ENCODE data around the gene CFAP46.

DNA sequence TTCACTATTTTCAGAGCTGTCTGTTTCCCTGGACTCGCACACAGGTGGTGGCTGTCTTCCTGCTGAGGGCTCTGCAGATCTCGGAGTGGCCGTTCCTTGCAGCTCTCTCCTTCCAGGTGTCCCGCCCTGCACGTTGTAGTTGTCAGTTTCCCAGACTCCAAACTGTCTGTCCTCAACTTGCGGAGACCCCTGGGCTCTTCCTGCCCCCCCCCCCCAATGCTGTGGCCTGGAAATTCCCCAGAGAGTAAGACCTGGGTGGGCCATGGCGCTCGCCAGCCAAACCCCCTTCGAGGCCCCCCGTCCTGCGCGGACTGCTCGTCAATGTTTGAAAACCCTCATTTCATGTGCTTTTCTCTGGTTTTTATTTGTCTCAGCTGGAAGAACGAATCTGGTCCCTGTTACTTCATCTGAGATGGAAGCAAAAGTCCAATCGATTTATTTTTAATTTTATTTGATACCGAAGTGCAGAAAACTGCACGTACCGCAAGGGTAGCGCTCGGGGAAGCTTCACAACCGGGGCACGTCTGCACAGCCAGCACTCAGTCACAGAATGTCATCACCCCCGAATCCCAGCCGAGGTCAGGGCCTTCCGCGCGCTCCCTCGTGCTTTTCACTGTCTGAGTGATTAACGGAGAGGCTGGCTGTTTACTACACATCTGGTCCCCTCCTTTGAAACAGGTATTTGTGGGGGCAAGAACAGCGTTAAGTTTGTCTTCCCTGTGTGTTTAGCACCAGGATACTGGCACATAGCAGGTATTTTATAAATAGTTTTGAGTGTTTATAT, 110.0 kb downstream of the CFAP46 start:
- TF ChIP-seq EZH2phosphoT487 (conservative IDR thresholded peaks at IDR 0.05; ENCODE audit: low read length) = no peak
- TF ChIP-seq, protein P1, sequence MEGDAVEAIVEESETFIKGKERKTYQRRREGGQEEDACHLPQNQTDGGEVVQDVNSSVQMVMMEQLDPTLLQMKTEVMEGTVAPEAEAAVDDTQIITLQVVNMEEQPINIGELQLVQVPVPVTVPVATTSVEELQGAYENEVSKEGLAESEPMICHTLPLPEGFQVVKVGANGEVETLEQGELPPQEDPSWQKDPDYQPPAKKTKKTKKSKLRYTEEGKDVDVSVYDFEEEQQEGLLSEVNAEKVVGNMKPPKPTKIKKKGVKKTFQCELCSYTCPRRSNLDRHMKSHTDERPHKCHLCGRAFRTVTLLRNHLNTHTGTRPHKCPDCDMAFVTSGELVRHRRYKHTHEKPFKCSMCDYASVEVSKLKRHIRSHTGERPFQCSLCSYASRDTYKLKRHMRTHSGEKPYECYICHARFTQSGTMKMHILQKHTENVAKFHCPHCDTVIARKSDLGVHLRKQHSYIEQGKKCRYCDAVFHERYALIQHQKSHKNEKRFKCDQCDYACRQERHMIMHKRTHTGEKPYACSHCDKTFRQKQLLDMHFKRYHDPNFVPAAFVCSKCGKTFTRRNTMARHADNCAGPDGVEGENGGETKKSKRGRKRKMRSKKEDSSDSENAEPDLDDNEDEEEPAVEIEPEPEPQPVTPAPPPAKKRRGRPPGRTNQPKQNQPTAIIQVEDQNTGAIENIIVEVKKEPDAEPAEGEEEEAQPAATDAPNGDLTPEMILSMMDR (IDR thresholded peaks at IDR 0.05; ENCODE audit: insufficient read depth, low read length, poor library complexity, severe bottlenecking) = no peak

Measured in SU-DHL-6 (cell line).